Measurements from ENCODE around the gene CCDC167.

Gene CCDC167

DNA sequence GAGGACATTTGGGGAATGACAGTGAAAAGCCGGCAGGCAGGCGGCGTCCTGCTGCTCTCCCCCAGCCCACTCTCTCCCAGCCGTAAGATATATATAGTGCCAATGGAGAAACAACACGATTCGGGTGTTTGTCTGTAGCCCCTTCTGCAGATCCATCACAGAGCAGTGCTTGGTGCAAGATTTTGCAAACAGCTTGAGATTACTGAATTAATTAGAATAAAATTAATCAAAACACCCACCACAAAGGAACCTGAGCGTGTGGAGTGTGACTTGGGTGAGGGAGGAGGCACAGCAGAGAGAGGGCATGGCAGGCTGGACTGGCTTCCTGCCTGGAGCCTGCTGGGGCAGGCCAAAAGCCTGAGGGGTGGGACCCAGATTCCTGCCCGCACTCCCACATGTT is 28.8 kb upstream of the CCDC167 start:
- no peak for DNase-seq

DNA sequence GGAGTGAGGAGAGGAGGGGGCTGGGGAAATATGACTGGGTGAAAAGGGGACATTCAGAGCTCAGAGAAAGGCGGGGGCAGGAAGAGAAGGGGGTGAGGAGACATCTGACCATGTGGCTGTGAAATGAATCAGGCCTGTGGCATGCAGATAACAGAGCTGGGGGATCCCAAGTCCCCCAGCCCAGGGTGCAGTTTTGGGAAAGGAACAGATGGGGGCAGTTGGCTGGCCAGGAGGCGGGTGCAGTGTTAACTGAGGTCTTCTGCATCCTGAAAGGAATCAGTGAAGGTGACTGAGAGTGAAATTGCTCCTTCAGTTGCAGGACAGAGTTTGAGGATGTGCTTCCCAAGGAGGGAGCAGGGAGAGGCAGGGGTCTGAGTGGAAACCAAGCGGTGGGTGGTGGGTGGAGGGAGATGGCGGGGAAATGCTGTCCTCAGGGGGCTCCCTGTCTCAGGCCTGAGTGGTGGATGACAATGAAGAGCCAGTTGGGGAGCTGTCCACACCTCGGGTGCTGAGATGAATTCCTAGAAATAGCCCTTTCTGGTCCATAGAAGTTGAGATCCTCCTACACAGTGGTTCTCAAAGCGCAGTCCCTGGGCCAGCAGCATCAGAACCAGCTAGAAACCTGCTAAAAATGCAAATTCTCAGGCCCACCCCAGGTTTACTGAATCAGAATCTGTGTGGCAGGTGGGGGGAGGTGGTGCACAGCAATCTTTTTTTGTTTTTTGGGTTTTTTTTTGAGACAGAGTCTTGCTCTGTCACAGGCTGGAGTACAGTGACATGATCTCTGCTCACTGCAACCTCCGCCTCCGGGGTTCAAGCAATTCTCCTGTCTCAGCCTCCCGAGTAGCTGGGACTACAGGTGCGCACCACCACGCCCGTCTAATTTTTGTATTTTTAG is 26.0 kb upstream of the CCDC167 start:
- DNase-seq = no peak

DNA sequence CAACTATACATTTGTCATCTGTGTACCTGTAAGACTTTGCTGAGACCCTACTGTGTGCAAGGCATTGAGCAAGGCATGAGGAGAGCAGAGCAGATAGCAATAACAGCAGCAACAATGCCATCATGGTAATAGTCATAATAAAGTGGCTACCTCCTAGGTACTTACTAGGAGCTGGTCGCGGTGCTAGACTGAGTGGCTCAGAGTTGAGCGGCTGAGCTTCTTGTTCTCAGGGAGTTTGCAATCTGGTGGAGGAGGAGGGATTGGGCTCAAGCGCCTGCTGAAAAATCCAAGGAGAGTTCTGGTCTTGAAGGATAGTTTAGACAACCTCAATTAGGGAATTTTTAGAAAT is 25.3 kb upstream of the CCDC167 start:
- no peak for DNase-seq

DNA sequence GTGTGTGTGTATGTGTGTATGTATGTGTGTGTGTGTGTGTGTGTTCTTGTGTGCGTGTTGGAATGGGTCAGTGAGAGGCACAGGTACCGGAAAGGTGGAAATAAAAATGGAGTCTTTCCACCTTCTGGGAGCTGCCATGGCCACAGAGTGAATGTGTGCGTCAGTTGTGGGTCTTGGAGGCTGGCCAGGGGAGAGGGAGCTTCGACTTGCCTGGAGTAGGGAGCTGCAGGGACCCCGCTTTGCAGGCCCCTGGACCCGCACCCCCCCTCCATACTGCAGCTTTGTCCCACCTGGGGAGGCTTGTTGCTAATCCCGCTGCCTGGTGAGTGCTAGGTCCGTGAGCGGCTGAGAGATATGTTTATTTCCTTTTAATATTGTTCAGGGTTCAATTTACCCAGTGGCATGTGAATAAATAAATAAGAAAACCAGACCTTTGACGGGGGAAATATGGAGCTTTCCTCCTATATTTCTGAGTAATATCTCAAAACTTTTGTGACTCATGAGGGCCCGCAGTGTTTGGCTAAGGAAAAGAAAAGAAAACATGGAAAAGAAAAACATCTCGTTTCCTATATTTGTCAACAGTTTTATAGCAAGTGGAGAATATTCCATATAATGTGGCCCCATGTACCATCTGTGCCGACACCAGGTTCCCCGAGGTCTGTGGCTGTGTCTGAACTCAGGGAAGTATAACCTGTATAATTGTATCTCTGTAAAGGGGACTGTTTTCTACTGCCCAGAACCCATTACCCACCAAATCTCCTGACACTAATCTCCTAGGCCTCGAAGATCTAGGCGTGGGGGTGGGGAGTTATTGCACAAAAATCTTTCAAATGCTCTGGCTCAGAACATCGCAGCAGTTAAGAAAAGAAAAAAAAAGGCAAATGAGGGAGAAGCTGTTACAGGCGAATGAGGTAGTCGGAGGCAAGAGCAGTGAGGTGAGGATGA is 24.6 kb upstream of the CCDC167 start:
- no peak for DNase-seq

DNA sequence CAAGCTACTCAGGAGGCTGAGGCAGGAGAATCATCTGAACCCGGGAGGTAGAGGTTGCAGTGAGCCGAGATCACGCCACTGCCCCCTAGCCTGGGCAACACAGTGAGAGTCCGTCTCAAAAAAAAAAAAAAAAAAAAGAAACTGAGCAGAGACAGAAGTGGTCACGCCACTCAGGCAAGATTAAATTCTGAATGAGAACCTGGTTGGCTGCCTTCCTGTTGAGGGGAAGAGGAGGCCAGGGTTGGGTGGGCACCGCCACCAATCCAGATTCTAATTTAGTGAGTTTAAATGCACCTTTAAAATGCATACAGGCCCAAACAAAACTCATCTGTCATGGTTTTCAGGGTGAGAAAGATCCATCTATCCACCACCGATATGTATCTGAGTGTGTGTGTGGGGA is 23.7 kb upstream of the CCDC167 start:
- DNase-seq = no peak

DNA sequence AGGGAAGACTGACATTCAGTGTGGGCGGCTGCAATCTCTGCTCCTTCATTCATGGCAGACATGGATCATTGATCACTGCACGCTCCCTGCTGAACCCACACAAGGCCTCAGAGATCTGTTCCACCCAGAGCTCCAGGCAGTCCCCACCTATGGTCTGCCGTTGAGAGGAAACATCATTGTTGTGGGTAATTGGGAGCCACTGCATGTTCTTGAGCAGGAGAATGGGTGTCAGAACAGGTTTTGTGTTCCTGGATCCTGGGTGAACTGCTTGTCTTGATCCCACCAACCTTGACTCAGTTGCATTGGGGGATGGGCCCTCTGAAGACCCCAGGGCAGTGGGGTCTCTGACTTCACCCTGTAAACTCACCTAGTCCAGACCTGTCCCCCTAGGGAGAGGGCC is 23.1 kb upstream of the CCDC167 start:
- no peak for DNase-seq

DNA sequence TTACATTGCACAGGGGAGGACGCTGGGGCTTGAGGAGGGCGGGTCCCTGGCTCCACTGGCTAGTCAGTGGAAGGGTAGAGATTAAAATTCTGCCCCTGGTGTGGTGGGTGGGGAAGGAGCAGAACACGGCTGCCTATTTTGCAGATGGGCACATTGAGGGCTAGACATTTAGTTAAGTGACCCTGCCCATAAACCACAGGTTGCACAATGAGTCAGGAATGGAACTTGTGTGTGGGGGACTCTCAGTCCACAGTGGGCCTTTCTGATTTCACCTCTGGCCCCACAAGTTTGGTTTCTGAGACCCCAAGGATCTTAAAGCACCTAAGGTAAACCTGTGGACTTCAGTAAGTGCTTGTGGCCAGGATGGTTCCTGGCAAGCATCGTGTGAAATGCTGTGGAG is 22.0 kb upstream of the CCDC167 start:
- no peak for DNase-seq

DNA sequence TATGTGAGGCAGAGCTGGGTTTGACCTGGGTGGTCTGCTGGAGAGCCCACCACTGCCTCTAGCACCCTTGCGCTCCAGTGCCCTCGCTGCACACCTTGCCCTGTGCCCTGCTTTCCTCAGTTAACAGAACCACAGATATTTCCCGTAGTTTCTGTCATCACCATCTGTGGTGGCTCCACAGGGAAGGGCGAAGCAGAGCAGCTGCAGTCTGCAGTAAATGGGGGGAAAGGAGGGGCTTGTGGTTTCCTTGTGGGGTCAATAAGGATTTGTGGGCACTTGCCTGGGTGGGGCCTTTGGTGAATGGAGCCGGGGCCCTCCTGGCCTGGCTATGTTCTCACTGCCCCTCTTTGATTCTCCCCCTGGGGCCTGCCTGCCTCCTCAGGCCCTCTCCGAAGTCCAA is 21.2 kb upstream of the CCDC167 start:
- no peak for DNase-seq

DNA sequence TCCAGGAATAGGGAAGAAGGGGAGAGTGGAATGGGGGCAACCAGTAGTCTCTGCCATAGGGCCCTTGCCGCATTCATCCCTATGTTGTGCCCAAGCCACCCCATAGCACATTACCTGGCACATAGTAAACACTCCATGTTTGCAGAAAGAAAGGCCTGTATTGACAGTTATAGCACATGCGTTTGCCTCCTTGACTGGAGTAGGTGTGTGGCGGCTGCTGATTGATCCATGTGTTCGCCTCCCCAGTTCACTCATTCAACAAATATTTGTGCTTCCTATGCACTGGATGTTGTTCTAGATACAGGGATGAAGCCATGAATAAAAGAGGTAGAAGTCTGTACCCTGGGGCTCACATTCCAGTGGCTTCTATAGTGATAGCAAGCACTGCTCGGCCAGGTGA is 19.8 kb upstream of the CCDC167 start:
- no peak for DNase-seq

DNA sequence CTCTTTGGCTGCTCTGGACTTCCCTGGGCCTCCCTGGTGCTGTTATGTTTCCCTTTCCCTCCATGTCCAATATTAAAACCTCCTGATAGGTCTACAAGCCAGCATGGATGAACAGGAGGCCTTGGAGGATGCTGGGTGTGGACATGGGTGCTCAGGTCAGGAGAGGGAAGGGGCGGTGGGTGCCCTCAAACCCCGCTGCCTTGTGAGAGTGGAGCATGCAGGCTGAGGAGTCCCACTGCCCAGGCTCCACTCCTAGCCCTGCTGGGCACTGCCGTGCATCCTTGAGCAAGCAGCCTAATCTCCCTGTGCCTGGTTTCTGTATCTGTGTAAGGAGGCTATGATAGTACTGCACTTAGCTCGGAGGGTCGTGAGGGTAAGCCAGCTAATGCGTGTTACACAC is 18.4 kb upstream of the CCDC167 start:
- DNase-seq = no peak

DNA sequence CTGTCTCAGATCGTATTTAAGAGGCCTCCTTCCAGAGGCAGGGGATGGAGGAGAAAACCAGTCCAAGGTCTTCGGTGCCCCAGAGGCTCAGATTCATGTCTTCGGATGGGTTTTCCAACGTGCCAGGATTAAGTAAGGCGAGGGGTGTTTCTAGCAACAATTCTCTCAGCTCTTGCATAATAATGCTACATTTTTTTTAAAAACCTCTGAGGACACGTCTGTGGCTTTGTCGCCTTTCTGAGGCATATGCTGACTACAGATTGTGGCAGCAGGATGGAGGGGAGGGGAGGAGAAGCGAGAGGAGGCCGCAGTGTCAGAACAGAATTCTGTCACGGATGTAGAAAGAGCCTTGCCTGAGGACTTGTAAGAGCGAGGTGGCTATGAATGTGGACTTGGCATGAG is 17.7 kb upstream of the CCDC167 start:
- DNase-seq = peak; percentile 51

DNA sequence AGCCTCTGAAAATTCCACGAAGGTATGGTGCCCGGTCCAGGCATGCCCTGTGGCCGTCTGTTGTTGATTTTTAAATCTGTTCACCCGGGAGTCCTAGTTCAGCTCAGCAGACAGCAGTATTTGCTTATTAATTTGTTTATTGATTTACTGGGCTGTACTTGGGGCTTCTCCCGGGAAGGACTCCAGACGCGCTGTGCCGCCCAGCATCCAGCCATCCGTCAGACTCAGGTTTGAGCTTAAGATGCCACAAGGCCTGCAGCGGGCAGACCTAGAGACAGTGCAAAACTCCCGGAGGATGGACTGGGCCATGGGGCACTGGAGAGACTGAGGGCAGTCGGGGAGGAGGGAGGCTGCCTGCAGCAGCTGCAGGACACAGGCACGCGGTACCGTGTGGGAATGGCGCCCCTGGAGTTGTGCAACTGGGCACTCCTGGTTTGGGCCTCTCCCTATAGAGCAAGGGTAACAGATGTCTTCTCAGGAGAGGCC is 17.3 kb upstream of the CCDC167 start:
- DNase-seq = no peak

DNA sequence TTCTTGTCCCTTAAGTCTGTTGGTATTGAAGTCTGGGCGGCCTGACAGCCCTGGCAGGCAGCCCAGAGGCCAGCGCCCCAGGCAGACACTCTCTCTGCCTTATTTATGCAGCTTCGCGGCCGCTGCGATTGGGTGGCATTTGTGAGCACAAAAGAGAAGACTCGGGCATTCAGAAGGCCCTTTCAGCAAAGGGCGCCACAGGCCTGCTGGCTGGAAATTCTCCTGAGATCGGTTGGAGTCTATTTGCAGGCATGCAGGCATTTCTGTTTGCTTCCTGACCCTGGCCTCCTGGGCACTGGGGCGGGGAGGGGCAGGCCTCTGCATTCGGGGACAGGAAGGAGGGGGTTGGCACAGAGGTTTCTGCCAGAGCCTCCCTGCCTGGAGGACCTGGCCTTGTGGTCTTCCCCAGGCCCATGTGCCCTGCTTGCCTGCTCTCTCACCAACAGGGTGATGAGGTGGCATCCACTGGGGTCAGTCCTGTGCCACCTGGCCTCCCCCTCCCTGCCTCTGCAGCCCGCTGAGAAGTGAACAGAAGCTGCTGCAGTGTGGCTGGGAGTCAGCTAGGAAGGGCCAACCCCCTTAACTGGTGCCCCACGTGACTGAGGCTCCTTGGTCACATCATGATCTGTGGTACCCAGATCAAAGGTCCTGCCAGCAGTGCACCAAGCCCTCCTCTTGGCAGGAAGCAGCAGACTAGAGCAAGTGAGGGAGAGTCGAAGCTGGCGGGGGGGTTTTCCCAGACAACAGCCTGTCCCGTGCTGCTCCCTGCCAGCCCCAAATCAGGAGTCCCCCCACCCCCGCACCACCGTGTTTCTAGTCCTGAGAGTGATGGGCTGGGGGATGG is 16.6 kb upstream of the CCDC167 start:
- peak; percentile 82 for DNase-seq

DNA sequence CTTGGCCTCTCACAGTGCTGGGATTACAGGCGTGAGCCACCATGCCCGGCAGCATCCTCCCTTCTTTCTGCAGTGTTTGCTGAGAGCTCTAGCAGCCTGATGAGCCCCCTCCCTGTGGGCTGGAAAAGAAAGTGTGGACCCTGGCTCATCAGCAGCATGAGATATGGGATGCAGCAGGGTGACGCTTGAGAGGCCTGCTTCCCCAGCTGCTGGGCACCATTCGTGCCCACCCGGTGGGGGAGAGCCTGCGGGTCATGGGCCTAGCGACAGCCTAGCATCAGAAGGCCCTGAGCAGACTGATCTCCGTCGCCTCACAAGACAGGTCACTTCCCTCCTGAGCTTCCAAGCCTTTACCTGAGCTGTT is 16.0 kb upstream of the CCDC167 start:
- no peak for DNase-seq

DNA sequence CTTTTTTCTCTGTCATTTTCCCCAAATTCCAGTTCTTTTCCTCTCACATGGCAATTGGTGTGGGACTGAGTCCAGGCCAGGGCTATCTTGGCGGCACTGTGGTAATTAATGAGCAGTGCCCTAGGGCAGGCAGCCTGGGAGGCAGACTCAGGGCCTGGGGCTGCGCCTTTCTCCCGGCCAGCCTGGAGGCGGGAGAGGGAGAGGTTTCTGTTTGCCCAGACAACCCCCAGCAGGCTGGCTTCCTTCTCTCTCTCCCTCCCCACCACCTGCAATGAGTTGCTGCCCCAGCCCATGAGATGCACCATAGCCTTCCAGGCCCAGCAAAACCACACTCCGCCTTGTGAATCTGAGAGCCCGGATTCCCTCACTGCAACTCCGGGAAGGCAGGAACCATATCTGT is 15.1 kb upstream of the CCDC167 start:
- DNase-seq = no peak

DNA sequence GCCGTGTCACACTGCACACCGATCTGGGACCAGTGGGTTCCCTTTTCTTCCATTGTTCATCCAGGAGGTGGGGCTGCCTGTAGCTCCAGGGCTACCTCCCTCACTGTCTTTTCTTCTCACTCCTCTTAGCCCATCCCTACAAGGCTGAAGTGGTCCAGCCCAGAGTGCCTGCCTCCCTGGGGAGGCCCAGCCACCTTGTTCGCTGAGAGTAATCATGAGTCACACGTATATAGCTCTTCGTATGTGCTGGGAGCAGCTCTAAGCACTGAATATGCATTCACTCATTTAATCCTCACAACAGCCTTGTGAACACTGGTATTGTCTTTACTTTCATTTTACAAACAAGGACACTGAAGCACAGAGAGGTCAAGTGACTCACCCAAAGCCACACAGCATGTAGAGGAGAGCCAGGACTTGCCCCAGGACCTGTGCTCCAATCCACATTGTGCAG is 14.7 kb upstream of the CCDC167 start:
- DNase-seq = no peak

DNA sequence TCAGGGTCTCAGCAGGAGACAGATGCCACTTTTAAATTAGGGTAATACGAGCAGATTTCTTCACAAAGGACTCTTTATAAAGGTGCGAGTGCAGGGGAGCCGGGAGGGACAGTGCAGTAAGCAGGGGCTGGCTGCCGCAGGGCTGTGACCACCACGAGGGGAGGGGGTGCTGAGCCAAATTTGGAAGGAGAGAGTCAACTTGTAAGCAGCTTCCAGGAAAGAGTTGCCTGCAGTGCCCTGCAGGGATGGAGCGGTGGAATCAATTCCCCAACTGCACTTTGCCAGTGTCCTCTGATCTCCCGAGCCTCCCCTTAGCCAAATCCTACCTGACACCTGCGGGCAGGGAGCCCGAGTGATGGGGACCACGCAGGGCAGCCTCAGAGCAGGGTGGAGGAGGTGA is 13.9 kb upstream of the CCDC167 start:
- DNase-seq = no peak

DNA sequence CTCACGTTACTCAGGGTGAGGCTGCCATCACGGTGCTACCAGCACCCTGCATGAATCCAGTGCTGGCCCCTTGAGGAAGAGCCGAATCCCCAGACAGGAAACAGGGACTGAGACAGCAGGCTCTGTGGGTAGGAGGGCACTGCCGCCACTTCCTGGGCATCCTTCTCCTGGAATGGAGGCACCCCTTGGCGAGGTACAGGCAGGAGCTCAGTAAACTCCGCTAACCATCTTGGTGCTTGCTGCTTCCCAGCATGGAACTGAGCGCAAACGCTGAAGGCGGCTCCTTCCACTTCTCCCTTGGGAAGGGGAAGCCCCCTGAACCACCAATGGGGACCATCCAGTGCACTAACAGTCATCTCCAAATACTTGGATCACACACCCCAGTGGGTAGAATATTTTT is 13.5 kb upstream of the CCDC167 start:
- no peak for DNase-seq

DNA sequence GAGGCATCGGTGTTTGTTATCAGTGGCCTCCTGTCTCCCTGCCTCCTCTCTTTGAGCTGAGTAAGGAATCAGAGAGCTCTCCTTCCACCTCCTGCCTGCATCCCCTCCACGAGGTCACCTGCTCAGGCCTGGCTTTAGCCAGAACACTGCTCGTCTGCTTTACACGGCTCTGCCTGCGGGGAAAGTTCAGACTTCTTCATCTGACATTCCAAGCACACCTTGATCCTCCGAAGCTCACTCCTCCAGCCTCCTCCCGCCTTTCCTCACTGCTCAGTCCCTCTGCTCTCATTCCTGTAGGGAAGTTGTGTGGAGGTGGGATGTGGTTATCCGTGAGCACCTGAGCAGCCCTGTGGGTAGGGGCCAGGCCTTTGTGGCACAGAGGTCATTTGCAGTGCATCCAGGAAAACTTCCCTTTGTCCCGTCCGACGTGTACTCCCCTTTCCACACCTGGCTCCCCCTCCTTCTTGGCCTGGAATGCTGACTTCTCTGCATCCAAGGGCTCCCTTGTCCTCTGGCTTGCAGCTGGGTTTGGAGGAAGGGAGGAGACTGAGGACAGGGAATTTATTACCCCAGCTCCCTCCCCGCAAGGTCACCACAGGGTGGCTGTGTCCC is 12.8 kb upstream of the CCDC167 start:
- DNase-seq = no peak

DNA sequence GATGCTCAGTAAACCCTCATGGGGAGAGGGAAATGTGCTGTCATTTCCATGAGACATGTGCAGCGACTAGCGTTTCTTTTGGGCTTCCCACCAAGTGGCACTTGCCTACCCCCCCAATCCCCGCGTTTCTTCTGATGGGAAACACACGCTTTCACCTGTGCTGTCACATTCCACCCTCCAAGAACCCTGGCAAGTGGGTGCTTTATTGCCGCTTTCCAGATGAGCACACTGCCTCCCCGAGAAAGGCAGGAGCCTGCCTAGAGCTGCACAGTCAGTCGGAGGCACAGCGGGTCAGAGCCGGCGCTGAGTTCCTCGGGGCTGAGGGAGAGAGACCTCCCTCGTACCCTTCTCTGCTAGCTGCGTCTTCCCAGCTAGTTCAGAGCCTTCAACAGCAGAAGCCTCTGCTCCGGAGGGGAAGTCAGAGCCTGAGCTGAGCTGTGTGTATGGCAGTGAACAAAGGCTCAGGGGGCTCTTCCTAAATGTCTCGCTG is 12.3 kb upstream of the CCDC167 start:
- DNase-seq = no peak

DNA sequence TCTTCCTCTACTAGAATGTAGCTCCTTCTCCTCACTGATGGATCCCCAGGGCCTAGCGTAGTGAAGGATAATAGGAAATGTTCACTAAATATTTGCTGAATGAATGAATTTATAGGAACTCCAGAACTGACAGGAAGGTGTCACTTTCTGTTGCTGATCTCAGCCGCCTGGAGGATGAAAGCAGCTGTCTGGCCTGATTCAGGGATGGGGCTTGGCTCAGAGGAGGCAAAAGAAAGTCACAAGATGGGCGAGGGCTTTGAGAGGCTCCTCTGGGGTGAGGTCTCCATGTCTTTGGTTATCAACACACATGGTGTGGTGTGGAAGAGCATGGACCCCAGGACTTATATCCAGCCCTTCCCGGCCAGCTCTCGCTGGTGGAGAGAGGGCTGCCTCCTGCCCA is 11.5 kb upstream of the CCDC167 start:
- DNase-seq = no peak

DNA sequence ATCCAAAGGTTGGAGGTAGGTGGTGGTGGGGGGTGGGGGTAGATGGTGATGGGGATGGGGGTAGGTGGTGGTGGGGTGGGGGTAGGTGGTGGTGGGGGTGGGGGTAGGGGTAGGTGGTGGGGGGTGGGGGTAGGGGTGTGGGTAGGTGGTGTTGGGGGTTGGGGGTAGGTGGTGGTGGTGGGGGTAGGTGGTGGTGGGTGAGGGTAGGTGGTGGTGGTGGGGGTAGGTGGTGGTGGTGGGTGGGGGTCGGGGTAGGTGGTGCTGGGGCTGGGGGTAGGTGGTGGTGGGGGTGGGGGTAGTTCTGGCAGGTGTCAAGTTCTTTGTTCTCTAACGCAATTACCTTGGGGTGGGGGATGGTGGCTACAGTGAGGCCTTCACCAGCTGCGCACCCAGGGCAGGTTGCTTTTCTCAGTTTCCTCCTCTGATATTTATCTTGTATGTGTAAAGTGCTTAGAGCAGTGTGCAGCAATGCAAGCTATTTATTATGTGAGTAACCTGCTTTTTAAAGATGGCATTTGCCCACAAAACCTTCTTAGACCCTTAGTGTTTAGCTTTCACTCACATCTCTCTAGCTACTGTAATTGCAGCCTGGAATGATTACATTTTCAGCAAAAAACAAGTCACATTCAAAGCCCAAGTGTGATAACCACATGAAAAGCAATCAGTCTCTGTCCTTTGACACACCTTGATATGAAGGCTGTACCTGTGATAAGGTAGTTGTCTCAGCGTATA is 8.2 kb upstream of the CCDC167 start:
- no peak for DNase-seq

Measured in stimulated activated CD4-positive, alpha-beta T cell treated with anti-CD3 and anti-CD28 coated beads, Interleukin-12 subunit alpha, Interleukin-12 subunit beta, amount 100 ng/mL, for 4 hours (primary cell).